DOHH2 (cell line): ENCODE data around the gene NEK2.

Experiments used
- CTCF ChIP-seq: fragments of 200-600 bp; sonication (generic); IDR thresholded peaks from one replicate; pipeline ENCODE4 v1.5.1; 2014; ENCODE audit warnings: antibody characterized with exemption, mild to moderate bottlenecking, low read depth, low read length; ENCODE audit not compliant: poor library complexity, severe bottlenecking
- EZH2phosphoT487 ChIP-seq: fragments of 200-600 bp; sonication (generic); IDR thresholded peaks from 2 replicates; pipeline ENCODE4 v1.6.1; 2017; ENCODE audit warnings: borderline replicate concordance, mild to moderate bottlenecking, antibody characterized with exemption, low read length, moderate library complexity, mixed read lengths

- TF ChIP-seq CTCF (no peak), EZH2phosphoT487 (no peak)
Measured at GRCh38 chr1:211703812-211704537, 28.6 kb upstream of the NEK2 start.
